ENCODE measurements around the gene PTPRH.

DNA sequence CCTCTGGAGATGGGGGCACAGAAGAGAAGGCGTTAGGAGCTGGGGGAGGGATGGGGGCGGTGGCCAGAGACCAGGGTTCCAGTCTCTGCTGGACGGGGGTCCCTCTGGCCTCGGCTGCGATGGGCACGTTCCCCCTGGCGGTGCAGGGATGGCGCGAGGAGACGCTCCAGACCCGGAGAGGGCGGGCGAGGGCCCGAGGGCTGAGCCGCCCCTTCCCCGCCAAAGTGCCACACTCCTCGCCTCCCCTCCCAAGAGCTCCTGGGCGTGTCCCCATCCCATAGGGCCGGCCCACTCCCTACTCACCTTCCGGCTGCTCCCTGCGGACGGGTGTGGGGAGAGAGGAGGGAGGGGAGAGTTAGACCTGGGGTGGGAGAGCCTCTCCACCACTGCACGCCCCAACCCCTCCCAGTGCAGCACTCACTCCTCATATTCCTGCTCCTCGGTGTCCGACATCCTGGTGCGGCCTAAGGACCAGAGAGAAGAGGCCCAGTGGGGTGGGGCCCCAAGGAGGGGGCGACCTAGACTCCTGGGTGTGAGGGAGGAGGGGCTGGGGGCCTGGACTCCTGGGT is 62.5 kb downstream of the PTPRH start:
- no peak for TF ChIP-seq SMC3 (conservative IDR thresholded peaks at IDR 0.05; ENCODE audit: poor library complexity)
- TF ChIP-seq, protein P1, sequence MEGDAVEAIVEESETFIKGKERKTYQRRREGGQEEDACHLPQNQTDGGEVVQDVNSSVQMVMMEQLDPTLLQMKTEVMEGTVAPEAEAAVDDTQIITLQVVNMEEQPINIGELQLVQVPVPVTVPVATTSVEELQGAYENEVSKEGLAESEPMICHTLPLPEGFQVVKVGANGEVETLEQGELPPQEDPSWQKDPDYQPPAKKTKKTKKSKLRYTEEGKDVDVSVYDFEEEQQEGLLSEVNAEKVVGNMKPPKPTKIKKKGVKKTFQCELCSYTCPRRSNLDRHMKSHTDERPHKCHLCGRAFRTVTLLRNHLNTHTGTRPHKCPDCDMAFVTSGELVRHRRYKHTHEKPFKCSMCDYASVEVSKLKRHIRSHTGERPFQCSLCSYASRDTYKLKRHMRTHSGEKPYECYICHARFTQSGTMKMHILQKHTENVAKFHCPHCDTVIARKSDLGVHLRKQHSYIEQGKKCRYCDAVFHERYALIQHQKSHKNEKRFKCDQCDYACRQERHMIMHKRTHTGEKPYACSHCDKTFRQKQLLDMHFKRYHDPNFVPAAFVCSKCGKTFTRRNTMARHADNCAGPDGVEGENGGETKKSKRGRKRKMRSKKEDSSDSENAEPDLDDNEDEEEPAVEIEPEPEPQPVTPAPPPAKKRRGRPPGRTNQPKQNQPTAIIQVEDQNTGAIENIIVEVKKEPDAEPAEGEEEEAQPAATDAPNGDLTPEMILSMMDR (IDR thresholded peaks at IDR 0.05; ENCODE audit: poor library complexity, severe bottlenecking): no peak
- no peak for TF ChIP-seq EP300 (conservative IDR thresholded peaks at IDR 0.05; ENCODE audit: poor library complexity, severe bottlenecking)
- no peak for TF ChIP-seq TAF1 (IDR thresholded peaks at IDR 0.05; ENCODE audit: low read depth)

Measured in neural cell (in vitro differentiated cells).